Activated T-helper 1 cell treated with anti-CD3 and anti-CD28 coated beads, Interleukin-12 subunit alpha, Interleukin-12 subunit beta, Interleukin-2, Interleukin-4 antibody, amounts not matched to agents 30 ng/mL and 10 ng/mL and 1 ng/mL, durations not matched to agents 14 hours and 24 hours and 36 hours (primary cell): ENCODE results near the gene FKBP4. TPM values are rescaled to one million over a fixed set of nuclear protein-coding genes. Genes with fewer than 3 reads are reported as not detected.
A peak's percentile ranks its signal among the peaks of the same experiment; 100 is the strongest.

Experiments
- DNase-seq: peaks from one replicate; pipeline ENCODE4 v3.0.0; 2021; ENCODE audit warnings: low spot score
- H3K27ac Mint-ChIP-seq: one replicate; pipeline ENCODE4 v1.8.0; 2021; ENCODE audit warnings: mild to moderate bottlenecking, mixed read lengths
- H3K27me3 Mint-ChIP-seq: one replicate; pipeline ENCODE4 v1.8.0; 2022; ENCODE audit warnings: mild to moderate bottlenecking, moderate library complexity, mixed read lengths; ENCODE audit not compliant: insufficient read depth
- H3K36me3 Mint-ChIP-seq: one replicate; pipeline ENCODE4 v1.8.0; 2021; ENCODE audit warnings: low read depth, mixed read lengths
- H3K4me1 Mint-ChIP-seq: one replicate; pipeline ENCODE4 v1.8.0; 2021; ENCODE audit warnings: low read depth, mixed read lengths
- H3K4me3 Mint-ChIP-seq: one replicate; pipeline ENCODE4 v1.8.0; 2021; ENCODE audit warnings: mild to moderate bottlenecking, moderate library complexity, mixed read lengths
- H3K9me3 Mint-ChIP-seq: one replicate; pipeline ENCODE4 v1.8.0; 2021; ENCODE audit warnings: mixed read lengths
- intact Hi-C: fragments of 100-400 bp; cut with micrococcal nuclease; formaldehyde crosslinking; loops from one replicate; pipeline ENCODE4 v1.15.1; 2024
- total RNA-seq: library from RNA; stranded (reverse); gene quantifications from 2 replicates; pipeline ENCODE4 v1.2.3, GENCODE V29; 2022

Gene FKBP4
- total RNA-seq, 1 donor from 2014 or later: 247 TPM

- intact Hi-C loops: no loop called here
- Mint-ChIP-seq H3K27ac (no peak overlapping the region), H3K36me3 (peaks cover 49% of the 10 kb centered on the region), H3K4me3 (no peak overlapping the region), H3K27me3 (no peaks in the 10 kb centered on the region), H3K9me3 (no peaks in the 10 kb centered on the region), H3K4me1 (no peaks in the 10 kb centered on the region)
- no peak for DNase-seq
Observed at GRCh38 chr12:2805143-2805520, 10.4 kb downstream of the FKBP4 start.

GRCh38 chr12:2806700-2807099 is 11.9 kb downstream of the FKBP4 start:
- Mint-ChIP-seq H3K9me3 (no peaks in the 10 kb centered on the region), H3K36me3 (peaks cover 38% of the 10 kb centered on the region), H3K27me3 (no peaks in the 10 kb centered on the region), H3K4me1 (peaks cover 2% of the 10 kb centered on the region), H3K27ac (no peak overlapping the region), H3K4me3 (no peak overlapping the region)
- DNase-seq: no peak
- intact Hi-C loops: no loop called here

GRCh38 chr12:2811801-2812200 is 17.0 kb downstream of the FKBP4 start:
- H3K27ac Mint-ChIP-seq: peak overlapping the region; percentile 100
- DNase-seq: no peak
- H3K36me3 Mint-ChIP-seq: peaks cover 15% of the 10 kb centered on the region
- H3K27me3 Mint-ChIP-seq: no peaks in the 10 kb centered on the region
- H3K9me3 Mint-ChIP-seq: no peaks in the 10 kb centered on the region
- intact Hi-C loops: loop anchor here (1.0 to 5.0 kb wide), 11 partner anchors 18 to 1510 kb away; partner anchors contain the start of genes DCP1B, FKBP4, FOXM1 and RHNO1
- H3K4me3 Mint-ChIP-seq: peak overlapping the region; percentile 99
- H3K4me1 Mint-ChIP-seq: peaks cover 23% of the 10 kb centered on the region

GRCh38 chr12:2812290-2813213 is 17.8 kb downstream of the FKBP4 start, which contains the start of gene ITFG2:
Gene ITFG2, plus strand, starts transcription at chr12:2812668. Its CDS starts 93 bp downstream, at chr12:2812761.
- peak; percentile 95 for DNase-seq
- peaks cover 17% of the 10 kb centered on the region for H3K36me3 Mint-ChIP-seq
- intact Hi-C loops: loop anchor here (1.0 to 5.0 kb wide), 12 partner anchors 18 to 1510 kb away; partner anchors contain the start of genes DCP1B, FKBP4, FOXM1 and RHNO1
- peaks cover 23% of the 10 kb centered on the region for H3K4me1 Mint-ChIP-seq
- H3K9me3 Mint-ChIP-seq: no peaks in the 10 kb centered on the region
- peak within 1 kb of the TSS; percentile 99 for H3K4me3 Mint-ChIP-seq
- H3K27me3 Mint-ChIP-seq: no peaks in the 10 kb centered on the region
- H3K27ac Mint-ChIP-seq: peak within 1 kb of the TSS; percentile 100

- Mint-ChIP-seq H3K27me3 (no peaks in the 10 kb centered on the region), H3K4me1 (peaks cover 23% of the 10 kb centered on the region), H3K9me3 (no peaks in the 10 kb centered on the region), H3K27ac (peak overlapping the region; percentile 100), H3K36me3 (peaks cover 19% of the 10 kb centered on the region), H3K4me3 (peak overlapping the region; percentile 99)
- DNase-seq: peak; percentile 31
- intact Hi-C loops: loop anchor here (1.0 to 5.0 kb wide), 5 partner anchors 55 to 1509 kb away; partner anchors contain the start of genes DCP1B, TIGAR and TSPAN9
Observed at GRCh38 chr12:2813214-2814185, 18.7 kb downstream of the FKBP4 start.

- H3K4me1 Mint-ChIP-seq: no peaks in the 10 kb centered on the region
- no peak for DNase-seq
- H3K9me3 Mint-ChIP-seq: no peaks in the 10 kb centered on the region
- peaks cover 33% of the 10 kb centered on the region for H3K36me3 Mint-ChIP-seq
- no peak overlapping the region for H3K4me3 Mint-ChIP-seq
- H3K27me3 Mint-ChIP-seq: no peaks in the 10 kb centered on the region
- intact Hi-C loops: no loop called here
- H3K27ac Mint-ChIP-seq: no peak overlapping the region
Observed at GRCh38 chr12:2819810-2820209, 25.0 kb downstream of the FKBP4 start.

GRCh38 chr12:2820432-2820831 is 25.7 kb downstream of the FKBP4 start:
- Mint-ChIP-seq H3K36me3 (peaks cover 34% of the 10 kb centered on the region), H3K4me3 (no peak overlapping the region), H3K4me1 (no peaks in the 10 kb centered on the region), H3K27ac (peak overlapping the region; percentile 16), H3K9me3 (no peaks in the 10 kb centered on the region), H3K27me3 (no peaks in the 10 kb centered on the region)
- intact Hi-C loops: no loop called here
- no peak for DNase-seq

GRCh38 chr12:2823483-2823882 is 28.7 kb downstream of the FKBP4 start:
- no peak for DNase-seq
- intact Hi-C loops: no loop called here
- no peaks in the 10 kb centered on the region for H3K9me3 Mint-ChIP-seq
- H3K4me3 Mint-ChIP-seq: no peak overlapping the region
- peaks cover 33% of the 10 kb centered on the region for H3K36me3 Mint-ChIP-seq
- no peak overlapping the region for H3K27ac Mint-ChIP-seq
- H3K27me3 Mint-ChIP-seq: no peaks in the 10 kb centered on the region
- no peaks in the 10 kb centered on the region for H3K4me1 Mint-ChIP-seq

GRCh38 chr12:2824541-2824940 is 29.8 kb downstream of the FKBP4 start:
- Mint-ChIP-seq H3K27me3 (no peaks in the 10 kb centered on the region), H3K4me1 (no peaks in the 10 kb centered on the region), H3K27ac (no peak overlapping the region), H3K36me3 (peaks cover 32% of the 10 kb centered on the region), H3K4me3 (no peak overlapping the region), H3K9me3 (no peaks in the 10 kb centered on the region)
- no peak for DNase-seq
- intact Hi-C loops: no loop called here

GRCh38 chr12:2825132-2825531 is 30.4 kb downstream of the FKBP4 start:
- H3K27ac Mint-ChIP-seq: no peak overlapping the region
- intact Hi-C loops: no loop called here
- no peaks in the 10 kb centered on the region for H3K9me3 Mint-ChIP-seq
- DNase-seq: no peak
- H3K36me3 Mint-ChIP-seq: peaks cover 26% of the 10 kb centered on the region
- H3K4me1 Mint-ChIP-seq: no peaks in the 10 kb centered on the region
- no peak overlapping the region for H3K4me3 Mint-ChIP-seq
- H3K27me3 Mint-ChIP-seq: no peaks in the 10 kb centered on the region

GRCh38 chr12:2826036-2826435 is 31.3 kb downstream of the FKBP4 start:
- Mint-ChIP-seq H3K4me1 (no peaks in the 10 kb centered on the region), H3K9me3 (no peaks in the 10 kb centered on the region), H3K27ac (no peak overlapping the region), H3K4me3 (no peak overlapping the region), H3K36me3 (peaks cover 27% of the 10 kb centered on the region), H3K27me3 (no peaks in the 10 kb centered on the region)
- intact Hi-C loops: no loop called here
- no peak for DNase-seq

- H3K9me3 Mint-ChIP-seq: no peaks in the 10 kb centered on the region
- intact Hi-C loops: no loop called here
- H3K27me3 Mint-ChIP-seq: no peaks in the 10 kb centered on the region
- no peaks in the 10 kb centered on the region for H3K4me1 Mint-ChIP-seq
- no peak for DNase-seq
- no peak overlapping the region for H3K4me3 Mint-ChIP-seq
- H3K36me3 Mint-ChIP-seq: peaks cover 30% of the 10 kb centered on the region
- H3K27ac Mint-ChIP-seq: no peak overlapping the region
Observed at GRCh38 chr12:2826721-2827515, 32.1 kb downstream of the FKBP4 start.
